Fibroblast of skin of left quadriceps (primary cell): ENCODE results near the gene IL23R.

Source experiments
- DNase-seq, 2 experiments: peaks; one replicate each; pipeline ENCODE4 v3.0.0-alpha.2; 2013; ENCODE audit warnings: low read depth in 2 of 2

Gene IL23R

DNA sequence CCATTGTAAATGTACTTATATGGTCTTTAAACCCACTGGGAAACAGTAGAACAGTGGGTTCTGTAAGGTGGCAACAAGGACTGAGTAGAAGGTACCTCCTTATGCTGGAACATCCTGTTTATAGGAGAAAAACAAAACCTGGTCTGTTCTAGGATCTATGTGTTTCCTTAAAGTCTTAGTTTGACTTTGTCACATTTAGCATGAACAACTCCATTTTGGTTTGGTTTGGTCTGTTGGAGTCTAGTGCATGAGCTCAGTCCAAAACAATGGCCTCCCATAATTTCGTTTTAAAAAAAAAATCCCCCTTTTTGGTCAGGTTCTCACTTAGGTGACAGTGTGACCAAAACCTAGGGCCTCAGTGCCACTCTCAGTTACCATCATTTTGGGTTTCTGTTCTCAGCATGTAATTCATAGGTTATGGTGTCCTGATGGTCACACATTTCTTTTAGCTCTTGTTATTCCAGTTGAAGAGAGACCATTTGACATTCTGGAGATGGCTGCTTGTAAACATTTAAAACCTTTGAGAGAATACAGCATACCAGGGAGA, 75.0 kb downstream of the IL23R start:
- DNase-seq: no peak

GRCh38 chr1:67242016-67242415, 75.8 kb downstream of the IL23R start:
- DNase-seq: no peak

GRCh38 chr1:67250051-67250653, 83.9 kb downstream of the IL23R start:
- no peak for DNase-seq

GRCh38 chr1:67256291-67257172, 90.3 kb downstream of the IL23R start:
- no peak for DNase-seq

- no peak for DNase-seq
Measured at GRCh38 chr1:67257173-67257535, 90.9 kb downstream of the IL23R start.

DNA sequence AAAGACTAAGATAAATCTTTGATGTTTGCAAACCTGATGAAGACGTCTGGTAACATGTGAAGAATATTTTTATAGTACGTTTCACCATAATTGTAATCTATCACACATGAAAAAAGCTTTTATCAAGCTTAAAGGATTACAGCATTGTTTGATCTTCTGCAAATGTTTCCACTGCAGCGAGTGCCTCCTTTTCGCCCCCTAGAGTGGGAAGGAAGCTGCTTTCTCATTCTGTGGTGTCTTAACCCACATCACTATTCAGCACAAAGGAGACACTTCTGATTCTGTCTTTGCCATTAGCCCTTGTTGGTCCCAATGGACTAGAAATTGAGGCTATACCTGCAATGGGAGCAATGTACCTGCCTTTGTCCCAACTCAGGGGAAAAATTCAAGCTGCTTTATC, 95.4 kb downstream of the IL23R start:
- DNase-seq: no peak

- no peak for DNase-seq
Measured at GRCh38 chr1:67262735-67263134, 96.5 kb downstream of the IL23R start.

GRCh38 chr1:67264152-67264551, 97.9 kb downstream of the IL23R start:
- no peak for DNase-seq

- no peak for DNase-seq
Measured at GRCh38 chr1:67264899-67265298, 98.6 kb downstream of the IL23R start.

DNA sequence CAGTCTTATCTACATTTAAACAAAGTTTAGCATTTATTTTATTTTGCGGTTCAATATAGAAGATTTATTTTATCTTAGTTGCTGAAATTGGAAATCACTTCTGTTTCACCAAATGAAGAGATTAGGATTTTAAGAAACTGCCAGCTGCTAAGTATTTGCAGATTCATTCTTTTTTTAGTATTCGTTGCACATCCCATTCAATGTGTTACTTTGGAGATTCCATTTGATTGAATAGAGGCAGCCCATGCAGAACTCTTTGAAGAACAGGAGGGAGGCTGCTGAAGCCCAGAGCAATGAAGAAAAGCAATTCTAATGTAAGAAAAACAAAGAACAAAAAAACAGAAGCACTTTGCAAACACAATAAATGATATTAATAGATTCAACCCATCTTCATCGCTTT, 102.8 kb downstream of the IL23R start:
- no peak for DNase-seq

- DNase-seq: no peak
Measured at GRCh38 chr1:67270541-67270940, 104.3 kb downstream of the IL23R start.

- no peak for DNase-seq
Measured at GRCh38 chr1:67273591-67273990, 107.3 kb downstream of the IL23R start.

DNA sequence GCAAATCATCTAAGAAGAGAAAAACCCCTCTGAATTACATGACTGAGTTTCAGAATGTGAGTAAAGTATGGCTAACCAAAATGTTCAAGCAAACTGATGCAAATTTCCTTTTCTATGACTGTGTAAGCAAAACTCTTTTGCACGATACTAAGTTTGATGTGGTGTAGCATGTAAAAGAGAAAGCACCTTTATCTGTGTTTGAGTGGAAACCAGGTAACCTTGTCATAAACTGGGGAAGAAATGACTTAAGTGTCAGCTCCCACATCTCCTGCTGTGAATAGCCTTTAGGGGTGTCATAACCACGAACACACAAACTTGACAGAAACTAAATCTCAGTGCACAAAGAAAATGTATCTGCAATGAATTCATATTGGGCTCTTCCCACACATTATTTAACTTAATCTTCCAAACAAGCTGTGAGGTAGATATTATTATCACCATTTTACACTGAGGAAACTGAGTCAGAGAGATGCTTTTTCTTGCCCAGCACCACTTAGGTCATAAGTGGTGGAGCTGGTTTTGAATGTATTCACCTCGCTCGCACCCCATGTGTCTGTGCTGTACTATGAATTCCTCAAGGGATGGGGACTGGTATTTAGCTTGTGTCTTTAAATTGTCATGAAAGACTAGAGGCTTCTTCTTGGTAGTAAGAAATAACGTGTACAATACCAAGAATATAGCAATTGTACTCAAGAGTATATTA, 108.5 kb downstream of the IL23R start:
- no peak for DNase-seq

DNA sequence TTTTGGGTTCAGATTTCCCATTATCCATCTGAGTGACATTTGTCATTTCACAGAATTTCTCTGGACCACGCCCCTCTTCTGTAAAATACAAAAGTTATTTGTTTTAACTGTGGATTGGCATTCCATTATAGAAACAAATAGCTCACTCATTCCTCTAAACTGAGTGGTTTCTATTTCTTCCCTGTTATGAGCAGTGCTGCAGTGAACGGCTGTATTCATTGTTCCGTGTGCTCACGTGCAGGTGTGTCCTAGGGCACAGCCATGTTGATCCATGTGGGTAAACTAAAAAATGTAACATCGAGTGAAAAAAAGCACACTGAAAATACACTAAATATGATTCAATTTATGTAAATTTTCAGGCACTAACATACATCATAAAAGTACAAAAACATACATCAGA, 114.4 kb downstream of the IL23R start:
- DNase-seq: no peak

GRCh38 chr1:67281244-67281643, 115.0 kb downstream of the IL23R start:
- no peak for DNase-seq

DNA sequence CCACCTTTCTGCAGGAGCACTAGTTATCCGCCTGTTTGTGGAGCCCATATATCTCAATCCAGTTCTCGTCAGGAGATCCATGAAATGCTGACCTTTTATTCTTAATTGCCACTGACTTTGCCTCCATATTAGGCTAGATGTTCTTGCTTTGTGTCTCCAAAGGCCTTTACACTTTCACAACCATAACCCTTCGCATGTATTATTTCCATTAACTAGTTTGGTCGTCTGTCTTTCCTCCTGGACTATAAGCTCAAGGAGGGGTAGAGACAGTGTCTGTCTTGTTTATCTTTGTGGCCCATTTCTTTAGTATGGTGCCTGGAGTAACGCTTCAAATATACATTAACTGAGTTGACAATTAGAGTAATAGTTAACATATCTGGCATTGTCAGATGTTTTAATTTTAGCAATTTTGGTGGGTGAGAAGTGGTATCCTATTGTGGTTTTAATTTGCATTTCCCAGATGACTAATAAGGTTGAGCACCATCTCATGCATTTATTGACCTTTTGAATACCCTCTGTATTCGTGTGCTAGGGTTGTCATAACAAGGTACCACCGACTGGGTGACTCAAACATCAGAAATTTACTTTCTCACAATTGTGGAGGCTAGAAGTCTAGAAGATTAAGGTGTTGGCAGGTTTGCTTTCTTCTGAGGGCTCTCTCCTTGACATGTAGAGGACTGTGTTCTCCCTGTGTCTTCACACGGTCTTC, 119.7 kb downstream of the IL23R start:
- DNase-seq: no peak

DNA sequence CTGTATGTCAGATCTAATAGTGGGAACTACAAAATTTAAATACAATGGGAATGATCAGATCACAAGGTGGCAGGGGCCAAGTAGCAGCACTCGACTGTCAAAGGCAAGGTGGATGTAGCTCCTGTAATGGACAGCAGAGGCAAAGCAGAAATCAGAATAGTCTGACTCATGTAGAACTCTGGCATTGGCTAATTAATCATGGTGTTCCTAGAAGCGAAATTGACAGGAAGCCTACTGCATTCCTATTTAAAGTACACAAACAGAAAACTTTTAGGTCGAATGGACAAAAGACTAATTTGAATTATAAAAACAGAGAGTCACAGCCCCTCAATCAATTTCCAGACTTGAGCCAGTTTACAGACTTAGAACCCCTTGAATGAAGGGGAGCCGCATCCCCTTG, 124.0 kb downstream of the IL23R start:
- DNase-seq: no peak

DNA sequence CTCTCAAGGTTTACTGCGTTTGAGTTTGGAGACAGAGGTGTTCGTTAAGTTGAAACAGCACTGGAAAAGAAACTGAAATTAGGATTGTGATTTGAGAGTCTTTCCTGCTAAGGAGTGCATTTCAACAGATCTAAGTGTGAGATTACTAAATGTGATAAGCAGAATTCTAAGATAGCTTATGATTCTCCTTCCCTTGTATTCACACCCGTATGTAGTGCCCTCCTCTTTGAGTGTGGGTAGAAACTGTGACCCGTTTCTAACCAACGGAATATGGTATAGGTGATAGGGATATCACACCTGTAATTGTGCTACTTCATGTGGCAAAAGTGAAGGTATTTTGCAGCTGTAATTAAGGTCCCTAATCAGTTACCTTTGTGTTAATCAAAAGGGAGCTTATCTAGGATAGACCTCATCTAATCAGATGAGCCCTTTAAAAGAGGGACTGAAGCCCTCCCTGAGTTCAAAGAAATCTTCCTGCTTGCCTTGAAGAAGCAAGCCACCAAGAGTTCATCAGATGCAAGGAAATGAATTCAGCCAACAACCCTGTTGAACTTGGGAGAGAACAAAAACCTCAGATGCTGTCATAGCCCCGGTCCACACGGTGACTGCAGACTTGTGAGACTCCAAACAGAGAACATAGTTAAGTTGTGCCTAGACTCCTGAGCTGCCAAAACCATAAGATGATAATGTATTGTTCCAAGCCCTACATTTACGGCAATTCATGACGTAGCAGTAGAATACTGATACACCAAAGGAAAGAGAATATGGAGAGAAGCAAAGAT, 128.8 kb downstream of the IL23R start:
- DNase-seq: no peak

DNA sequence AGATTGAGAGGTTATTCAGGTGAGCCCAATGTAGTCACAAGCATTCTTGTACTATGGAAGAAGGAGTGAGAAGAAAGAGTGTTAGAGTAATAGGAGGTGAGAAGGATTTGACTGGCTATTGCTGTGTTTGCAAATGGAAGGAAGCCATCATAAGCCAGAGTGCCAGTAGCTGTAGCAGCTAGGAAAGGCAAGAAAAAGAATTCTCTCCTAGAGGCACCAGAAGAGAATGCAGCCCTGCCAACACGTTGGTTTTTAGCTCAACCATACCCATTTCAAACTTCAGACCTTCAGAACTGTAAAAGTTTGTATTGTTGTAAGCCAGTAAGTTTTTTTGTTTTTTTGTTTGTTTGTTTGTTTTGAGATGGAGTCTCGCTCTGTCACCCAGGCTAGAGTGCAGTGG, 132.5 kb downstream of the IL23R start:
- DNase-seq: no peak

DNA sequence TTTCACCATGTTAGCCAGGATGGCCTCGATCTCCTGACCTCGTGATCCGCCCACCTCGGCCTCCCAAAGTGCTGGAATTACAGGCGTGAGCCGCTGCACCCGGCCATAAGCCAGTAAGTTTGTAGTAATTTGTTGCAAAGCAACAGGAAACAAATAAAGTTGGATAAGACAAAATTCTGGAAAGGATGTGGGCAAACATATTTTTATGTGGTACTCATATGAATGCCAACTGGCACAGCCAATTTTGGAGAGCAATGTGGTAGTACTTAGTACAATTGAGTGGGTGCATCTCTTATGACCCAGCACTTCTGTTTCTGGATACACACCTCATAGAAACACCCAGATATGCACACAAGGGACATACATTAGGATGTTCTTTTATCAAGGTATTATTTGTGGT, 133.0 kb downstream of the IL23R start:
- no peak for DNase-seq

GRCh38 chr1:67300561-67300960, 134.3 kb downstream of the IL23R start:
- DNase-seq: peak in 1 of 2 experiments; percentile 4
